H4 (cell line): ENCODE measurements around the gene CFDP1. TPM values are rescaled to one million over a fixed set of nuclear protein-coding genes. Genes with fewer than 3 reads are reported as not detected.

Experiments
- DNase-seq: peaks from one replicate; pipeline ENCODE4 v3.0.0-alpha.2; 2015; ENCODE audit warnings: low spot score
- total RNA-seq: library from RNA; depleted of rRNA; stranded (reverse); fragments of >200 nt; shearing (Covaris generic); gene quantifications from 2 replicates; pipeline ENCODE4 v1.2.3, GENCODE V29; 2014

The CFDP1 gene
- total RNA-seq, 1 experiment from 2014 or later: 65.4 TPM

- DNase-seq: no peak
These were observed 26.4 kb downstream of the CFDP1 start for GRCh38 chr16:75406943-75407342.

DNA sequence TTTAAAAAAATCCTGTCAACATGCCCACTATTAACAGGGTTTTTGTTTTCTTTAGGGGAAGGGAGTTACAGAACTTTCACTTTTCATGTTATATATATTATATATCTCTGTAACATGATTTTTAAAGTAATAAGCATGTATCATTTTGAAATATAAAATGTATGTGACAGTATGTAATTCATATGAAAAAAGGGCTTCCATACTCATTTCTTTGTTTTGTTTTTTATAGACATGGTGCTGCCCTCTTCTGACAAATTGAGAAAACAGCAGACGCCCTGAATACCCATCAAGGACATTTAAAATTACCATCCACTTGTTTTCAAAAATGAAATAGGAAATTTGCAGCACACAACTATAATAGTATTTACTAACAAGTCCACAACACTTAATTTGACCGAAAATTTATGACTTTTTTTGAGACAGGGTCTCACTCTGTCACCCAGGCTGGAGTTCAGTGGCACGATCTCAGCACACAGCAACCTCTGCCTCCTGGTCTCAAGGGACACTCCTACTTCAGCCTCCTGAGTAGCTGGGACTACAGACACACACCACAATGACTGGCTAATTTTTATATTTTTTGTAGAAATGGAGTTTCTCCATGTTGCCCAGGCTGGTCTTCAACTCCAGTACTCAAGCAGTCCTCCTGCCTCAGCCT lies 30.4 kb downstream of the CFDP1 start:
- DNase-seq: peak; percentile 10

DNA sequence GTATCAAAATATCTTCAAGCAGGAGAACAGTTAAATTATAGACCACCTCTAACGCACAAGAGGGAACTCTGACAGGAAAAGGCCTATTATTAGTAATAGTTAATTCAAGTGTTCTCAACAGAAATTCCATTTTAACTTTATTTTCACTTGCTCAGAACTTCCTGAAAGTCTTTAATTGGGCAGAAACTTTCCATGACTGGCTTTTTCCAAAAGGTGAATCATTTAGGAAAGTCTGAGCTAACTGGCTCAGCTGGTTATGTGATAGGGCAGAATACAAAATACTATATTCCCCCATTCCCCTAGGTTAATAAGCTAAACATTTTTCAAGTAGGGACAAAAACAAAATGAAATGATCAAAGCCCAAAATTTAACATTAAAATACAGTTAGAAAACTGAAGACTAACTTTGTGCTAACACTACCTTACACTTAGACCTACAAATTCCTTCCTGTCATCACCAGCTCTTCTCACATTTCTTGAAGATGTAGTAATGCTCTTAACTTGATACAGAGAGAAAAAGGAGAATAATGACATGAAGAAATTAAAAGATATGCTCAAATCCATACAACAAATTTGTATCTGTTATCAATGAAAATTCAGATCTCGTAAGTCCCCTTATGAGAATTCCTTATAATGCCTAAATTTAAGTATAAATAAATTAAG lies 31.0 kb downstream of the CFDP1 start:
- DNase-seq: no peak

GRCh38 chr16:75401691-75402090 lies 31.6 kb downstream of the CFDP1 start:
- DNase-seq: no peak

GRCh38 chr16:75398333-75398732 lies 35.0 kb downstream of the CFDP1 start:
- no peak for DNase-seq

DNA sequence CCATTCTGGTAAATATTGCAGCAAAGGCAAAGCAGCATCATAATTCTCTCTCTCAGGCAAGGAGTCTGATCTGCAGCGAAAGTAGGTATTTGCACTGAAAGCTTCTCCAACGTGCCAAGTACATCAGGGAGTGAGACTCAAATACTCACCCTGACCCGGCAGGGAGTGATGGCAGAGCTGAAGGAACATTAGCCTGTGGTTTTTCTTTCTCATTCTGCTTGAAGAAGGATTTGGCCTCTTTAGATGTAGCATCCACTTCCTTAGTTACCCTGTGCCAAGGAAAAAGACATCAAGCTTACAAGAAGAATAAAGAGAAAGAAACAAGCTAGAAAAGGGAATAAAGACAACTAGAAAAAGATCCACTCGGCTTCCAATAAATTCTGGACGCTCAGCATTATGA lies 38.4 kb downstream of the CFDP1 start:
- DNase-seq: no peak

GRCh38 chr16:75392906-75393305 lies 40.4 kb downstream of the CFDP1 start:
- DNase-seq: no peak

GRCh38 chr16:75390926-75391653 lies 42.2 kb downstream of the CFDP1 start:
- DNase-seq: no peak

DNA sequence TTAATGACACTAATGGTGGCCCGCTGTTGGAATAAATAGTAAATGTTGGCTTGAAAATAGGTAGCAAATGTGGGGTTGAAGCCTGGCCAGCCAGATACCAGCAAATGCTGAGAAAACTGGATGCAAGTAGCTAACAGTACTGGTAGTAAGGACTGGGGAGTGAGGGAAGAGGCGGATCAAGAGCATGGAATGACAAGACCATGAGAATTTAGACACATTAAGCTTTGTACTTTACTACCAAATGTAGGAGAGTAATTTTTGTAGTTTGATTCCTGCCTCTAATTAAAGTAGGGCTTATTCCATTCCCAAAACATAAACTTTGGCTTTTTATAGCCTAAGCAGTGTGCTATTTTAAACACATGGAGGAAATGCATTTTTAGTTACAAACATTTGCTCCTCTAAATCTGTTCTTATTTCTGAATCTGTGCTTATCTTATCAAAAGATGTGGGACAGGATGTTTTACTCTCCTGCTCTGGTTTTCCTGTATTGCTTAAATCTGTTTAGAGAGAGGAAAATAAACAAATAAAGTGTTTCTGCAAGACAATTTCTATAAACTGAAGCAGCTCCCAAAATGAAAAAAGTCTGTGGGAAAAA lies 44.1 kb downstream of the CFDP1 start:
- DNase-seq: no peak

DNA sequence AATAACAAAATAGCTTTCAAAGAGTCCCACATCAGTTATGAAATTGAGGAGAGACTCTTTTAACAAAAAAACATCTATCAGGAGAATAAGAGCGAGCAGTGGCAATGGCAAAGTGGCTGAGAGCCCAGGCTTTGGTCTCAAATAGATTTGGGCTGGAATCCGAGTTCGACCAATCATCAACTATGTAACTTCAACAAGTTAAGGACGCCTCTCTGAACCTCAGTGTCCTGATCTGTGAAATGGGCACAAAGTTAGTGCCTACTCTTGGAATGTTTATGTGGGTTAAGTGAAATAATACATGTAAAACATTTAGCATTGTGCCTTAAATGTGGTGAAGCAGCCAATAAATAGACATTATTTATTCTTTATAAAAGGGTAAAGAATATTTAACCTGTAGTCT lies 45.4 kb downstream of the CFDP1 start:
- DNase-seq: no peak

GRCh38 chr16:75385507-75386152 lies 47.7 kb downstream of the CFDP1 start:
- peak; percentile 76 for DNase-seq

- no peak for DNase-seq
These were observed 50.2 kb downstream of the CFDP1 start for GRCh38 chr16:75383141-75383540.

DNA sequence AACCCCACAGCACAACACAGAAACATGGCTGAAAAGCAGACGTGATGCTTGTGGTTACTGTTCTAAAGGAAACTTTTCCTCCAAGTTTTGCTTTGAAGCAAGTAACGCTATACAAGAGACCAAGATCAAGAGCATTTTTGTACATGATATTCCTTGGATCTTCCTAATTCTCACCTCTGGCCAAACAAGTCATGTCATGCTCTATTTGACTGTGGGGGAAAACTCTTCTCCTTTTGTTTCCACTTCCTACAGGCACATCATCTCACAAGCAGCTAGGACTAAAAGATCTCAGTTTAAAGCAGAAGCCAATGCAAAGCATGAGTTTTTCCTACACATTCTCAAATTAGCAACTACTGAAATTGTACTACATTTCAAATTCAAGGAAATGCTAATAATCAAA lies 50.7 kb downstream of the CFDP1 start:
- no peak for DNase-seq

DNA sequence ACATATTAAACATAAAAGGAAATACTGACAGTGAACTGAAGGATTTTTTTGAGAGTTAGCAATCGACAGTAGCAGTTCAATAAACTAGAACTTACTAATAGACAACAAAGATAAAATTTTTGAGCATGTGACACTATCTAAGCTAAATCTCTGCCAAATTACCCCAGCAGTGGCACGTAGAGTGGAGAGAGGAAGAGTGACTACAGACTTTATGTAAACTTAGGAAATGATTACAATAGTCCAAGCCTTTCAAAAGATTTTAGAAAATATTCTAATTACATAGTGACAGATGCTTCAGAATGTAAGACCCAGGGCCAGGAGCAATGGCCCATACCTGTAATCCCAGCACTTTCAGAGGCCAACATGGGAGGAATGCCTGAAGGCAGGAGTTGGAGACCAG lies 52.4 kb downstream of the CFDP1 start:
- no peak for DNase-seq

GRCh38 chr16:75379911-75380847 lies 53.1 kb downstream of the CFDP1 start:
- DNase-seq: no peak

GRCh38 chr16:75379339-75379738 lies 54.0 kb downstream of the CFDP1 start:
- no peak for DNase-seq

DNA sequence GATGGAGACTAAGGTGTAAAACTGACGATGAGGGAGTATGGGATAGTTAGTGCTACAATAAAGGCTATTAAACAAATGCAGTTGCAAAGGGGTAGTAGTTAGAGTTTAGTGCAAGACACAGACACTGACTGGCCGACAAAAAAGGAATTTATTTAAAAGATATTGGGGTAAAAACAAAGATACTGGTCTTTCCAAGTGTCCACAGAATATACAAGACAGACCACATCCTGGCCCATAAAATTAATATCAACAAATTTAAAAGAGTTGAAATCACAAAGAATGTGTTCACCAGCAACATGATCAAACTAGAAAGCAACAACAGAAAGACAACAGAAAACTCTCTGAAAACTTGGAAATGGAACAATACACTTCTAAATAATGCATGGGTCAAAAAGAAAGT lies 54.7 kb downstream of the CFDP1 start:
- DNase-seq: no peak

DNA sequence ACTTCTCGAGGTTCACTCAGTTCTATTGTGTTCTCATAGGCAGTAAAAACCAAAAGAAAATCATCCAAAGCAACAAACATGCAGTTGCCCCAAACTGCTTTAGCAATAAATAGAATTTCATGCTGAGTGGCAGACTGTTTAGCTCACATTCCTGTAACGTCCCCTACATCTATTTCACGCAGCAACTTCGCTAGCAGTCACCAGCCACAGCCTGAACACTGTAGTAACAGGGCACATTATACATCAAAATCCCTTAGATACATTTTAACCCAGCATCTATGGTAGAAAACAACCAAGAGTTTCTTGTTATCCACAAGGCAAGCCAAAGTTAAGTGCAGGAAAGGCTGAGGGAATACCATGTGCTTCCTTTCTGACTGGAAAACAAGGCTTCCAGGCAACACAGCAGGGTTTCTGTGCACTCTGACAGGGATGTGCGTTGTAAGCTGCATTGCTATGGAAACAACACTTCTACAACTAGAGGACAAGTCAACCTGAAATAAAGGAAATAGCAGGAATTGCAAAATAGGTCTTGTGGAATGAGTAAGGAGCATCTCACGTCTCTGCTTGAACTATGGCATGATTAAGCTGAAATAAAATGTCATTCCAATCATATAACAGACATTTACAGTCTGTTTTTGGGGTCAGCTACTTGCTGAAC lies 55.4 kb downstream of the CFDP1 start:
- peak; percentile 44 for DNase-seq

- no peak for DNase-seq
These were observed 56.7 kb downstream of the CFDP1 start for GRCh38 chr16:75376475-75377161.

DNA sequence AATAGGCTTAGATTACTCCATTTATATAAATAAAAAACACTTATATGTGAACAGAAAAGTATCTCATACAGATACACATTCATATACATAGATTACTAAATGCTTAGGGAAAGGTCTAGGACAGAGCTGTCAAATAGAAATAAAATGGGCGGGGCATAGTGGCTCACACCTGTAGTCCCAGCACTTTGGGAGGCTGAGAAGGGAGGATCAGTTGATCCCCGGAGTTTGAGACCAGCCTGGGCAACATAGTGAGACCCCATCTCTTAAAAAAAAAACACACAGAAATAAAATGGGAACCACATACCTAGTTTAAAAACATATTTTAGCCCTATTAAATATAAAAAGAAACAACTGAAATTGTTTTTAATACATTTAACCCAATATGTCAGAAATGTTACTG lies 58.9 kb downstream of the CFDP1 start:
- DNase-seq: no peak
